GM11168 (cell line): Measurements from ENCODE around the gene TIGAR.

Source experiments
- in situ Hi-C: fragments of 300-500 bp; cut with MboI; formaldehyde crosslinking; loops from one replicate; pipeline ENCODE4 v1.12.0; 2022; ENCODE audit warnings: low sequenced_read_pairs; ENCODE audit not compliant: unreplicated experiment

The TIGAR gene

GRCh38 chr12:4320853-4321701 lies at the start of gene TIGAR:
TIGAR (plus strand) TSS chr12:4321213; CDS start chr12:4321272, 59 bp downstream.
- in situ Hi-C loops: no loop called here

GRCh38 chr12:4271717-4272423 lies 49.1 kb upstream of the TIGAR start:
- in situ Hi-C loops: no loop called here

DNA sequence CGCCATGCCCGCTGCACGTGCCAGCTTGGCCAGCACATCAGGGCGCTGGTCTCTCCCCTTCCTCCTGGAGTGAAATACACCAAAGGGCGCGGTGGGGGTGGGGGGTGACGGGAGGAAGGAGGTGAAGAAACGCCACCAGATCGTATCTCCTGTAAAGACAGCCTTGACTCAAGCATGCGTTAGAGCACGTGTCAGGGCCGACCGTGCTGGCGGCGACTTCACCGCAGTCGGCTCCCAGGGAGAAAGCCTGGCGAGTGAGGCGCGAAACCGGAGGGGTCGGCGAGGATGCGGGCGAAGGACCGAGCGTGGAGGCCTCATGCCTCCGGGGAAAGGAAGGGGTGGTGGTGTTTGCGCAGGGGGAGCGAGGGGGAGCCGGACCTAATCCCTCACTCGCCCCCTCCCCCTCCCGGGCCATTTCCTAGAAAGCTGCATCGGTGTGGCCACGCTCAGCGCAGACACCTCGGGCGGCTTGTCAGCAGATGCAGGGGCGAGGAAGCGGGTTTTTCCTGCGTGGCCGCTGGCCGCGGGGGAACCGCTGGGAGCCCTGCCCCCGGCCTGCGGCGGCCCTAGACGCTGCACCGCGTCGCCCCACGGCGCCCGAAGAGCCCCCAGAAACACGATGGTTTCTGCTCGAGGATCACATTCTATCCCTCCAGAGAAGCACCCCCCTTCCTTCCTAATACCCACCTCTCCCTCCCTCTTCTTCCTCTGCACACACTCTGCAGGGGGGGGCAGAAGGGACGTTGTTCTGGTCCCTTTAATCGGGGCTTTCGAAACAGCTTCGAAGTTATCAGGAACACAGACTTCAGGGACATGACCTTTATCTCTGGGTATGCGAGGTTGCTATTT lies 48.4 kb upstream of the TIGAR start:
- in situ Hi-C loops: no loop called here

DNA sequence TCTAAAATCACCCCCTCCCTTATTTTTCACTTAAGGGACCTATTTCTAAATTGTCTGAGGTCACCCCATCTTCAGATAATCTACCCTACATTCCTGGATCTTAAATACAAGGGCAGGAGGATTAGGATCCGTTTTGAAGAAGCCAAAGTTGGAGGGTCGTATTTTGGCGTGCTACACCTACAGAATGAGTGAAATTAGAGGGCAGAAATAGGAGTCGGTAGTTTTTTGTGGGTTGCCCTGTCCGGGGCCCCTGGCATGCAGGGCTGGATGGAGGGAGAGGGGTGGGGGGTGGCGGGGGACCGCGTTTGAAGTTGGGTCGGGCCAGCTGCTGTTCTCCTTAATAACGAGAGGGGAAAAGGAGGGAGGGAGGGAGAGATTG lies 47.8 kb upstream of the TIGAR start:
- in situ Hi-C loops: no loop called here

DNA sequence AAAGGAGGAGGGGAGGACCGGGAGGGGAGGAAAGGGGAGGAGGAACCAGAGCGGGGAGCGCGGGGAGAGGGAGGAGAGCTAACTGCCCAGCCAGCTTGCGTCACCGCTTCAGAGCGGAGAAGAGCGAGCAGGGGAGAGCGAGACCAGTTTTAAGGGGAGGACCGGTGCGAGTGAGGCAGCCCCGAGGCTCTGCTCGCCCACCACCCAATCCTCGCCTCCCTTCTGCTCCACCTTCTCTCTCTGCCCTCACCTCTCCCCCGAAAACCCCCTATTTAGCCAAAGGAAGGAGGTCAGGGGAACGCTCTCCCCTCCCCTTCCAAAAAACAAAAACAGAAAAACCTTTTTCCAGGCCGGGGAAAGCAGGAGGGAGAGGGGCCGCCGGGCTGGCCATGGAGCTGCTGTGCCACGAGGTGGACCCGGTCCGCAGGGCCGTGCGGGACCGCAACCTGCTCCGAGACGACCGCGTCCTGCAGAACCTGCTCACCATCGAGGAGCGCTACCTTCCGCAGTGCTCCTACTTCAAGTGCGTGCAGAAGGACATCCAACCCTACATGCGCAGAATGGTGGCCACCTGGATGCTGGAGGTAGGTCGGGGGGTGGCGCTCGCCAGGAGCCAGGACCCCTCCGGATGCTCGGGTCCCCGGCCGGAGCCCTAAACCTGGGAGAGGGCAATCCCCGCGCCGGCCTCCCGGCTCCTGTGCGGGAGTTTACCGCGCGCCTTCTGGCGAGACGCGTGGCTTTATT lies 47.2 kb upstream of the TIGAR start, which contains the start of gene CCND2:
Gene CCND2, plus strand, starts transcription at position 111 of the 744 bp plus-strand sequence. Its CDS starts 279 bp downstream, at position 390.
- in situ Hi-C loops: no loop called here

DNA sequence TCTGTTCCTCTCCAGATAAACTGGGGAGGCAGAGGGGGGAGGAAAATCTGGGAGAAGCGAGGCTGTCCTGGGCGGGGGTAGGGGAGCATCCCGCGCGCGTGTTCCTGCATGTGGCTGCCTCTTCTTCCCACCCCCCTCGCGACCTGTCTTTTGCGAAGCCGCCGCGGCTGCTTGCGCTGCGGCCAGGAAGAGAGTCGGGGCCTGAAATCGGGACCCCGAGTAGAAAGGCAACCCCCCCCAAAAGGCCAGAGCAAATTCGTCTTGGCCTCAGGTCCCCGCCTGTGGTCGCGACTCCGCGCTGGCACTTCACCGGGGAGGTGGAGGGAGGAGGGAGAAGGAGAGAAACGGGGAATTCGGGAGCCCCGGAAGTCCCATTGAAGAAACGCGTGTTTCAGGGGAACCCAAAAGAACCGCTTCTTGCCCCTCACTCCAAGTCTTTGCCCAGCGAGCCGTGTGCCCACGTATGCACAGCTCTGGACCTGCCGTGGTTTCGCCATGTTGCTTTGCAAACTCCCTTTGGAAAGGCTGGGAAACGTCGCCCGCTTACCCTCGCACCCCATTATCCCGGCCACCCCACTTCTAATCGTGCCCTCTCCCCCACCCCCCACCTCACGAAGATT lies 46.5 kb upstream of the TIGAR start:
- in situ Hi-C loops: loop anchor here (5.0 kb wide), 2 partner anchors 167 to 282 kb away; no protein-coding TSS in a partner anchor

DNA sequence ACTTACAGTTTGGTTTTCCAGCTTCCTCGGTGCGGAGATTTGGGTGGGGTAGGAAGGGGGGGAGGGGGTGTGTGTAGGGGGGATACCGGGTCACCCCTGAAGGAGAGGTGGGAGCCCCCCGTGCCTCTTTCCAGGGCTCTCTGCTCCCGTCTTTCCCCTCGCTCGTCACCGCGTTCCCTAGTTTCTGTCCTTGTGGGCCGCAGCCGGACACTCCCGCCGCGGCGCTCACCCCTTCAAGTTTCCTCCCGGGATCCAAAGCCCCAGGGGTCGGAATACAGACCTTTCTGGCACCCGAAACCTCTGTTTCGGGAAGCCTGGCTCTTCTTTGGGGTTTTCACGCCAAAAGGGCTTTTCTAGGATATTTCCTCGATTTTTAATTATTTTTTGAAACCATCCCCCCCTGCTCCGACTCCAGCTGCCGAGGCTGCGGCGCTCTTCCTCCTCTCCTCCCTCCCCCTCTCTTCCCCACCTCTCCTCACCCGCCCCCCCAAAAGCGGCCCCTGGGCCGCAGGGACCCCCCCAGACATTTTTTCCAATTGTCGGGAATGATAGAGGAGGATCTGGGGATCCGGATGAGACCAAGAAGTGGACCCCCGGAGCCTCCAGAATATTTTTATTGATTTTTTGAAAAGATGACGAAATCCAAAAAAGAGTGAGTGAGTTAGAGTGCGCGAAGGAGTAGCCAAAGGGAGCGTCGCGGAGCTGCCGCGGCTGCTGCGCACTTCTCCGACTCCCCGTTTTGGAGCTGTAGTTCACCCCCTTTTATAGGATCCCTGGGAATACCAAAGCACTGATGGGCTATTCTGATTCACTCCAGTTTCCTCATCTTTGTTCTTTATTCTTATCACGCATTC lies 45.8 kb upstream of the TIGAR start:
- in situ Hi-C loops: loop anchor here (5.0 kb wide), 2 partner anchors 168 to 283 kb away; no protein-coding TSS in a partner anchor

GRCh38 chr12:4275870-4276301 lies 45.1 kb upstream of the TIGAR start:
- in situ Hi-C loops: loop anchor here (5.0 kb wide), 2 partner anchors 169 to 284 kb away; no protein-coding TSS in a partner anchor

GRCh38 chr12:4276524-4277204 lies 44.3 kb upstream of the TIGAR start:
- in situ Hi-C loops: loop anchor here (5.0 kb wide), 2 partner anchors 169 to 284 kb away; no protein-coding TSS in a partner anchor

DNA sequence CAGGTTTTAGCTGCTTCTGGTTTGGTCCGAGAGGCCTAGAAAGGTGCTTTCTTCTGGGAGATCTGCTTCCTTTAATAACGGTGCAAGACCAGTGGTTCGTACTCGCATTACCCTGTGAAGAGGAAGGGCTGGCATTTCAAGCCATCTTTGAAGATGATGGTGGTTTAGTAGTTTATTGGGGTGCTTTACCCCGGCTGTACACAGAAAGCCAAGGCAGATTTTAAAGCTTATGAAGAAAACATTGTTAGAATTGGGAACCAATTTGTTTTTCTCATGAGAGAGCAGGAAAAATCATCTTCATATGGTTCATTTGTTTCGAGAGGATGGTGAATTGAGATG lies 43.8 kb upstream of the TIGAR start:
- in situ Hi-C loops: loop anchor here (5.0 kb wide), 2 partner anchors 170 to 285 kb away; no protein-coding TSS in a partner anchor

DNA sequence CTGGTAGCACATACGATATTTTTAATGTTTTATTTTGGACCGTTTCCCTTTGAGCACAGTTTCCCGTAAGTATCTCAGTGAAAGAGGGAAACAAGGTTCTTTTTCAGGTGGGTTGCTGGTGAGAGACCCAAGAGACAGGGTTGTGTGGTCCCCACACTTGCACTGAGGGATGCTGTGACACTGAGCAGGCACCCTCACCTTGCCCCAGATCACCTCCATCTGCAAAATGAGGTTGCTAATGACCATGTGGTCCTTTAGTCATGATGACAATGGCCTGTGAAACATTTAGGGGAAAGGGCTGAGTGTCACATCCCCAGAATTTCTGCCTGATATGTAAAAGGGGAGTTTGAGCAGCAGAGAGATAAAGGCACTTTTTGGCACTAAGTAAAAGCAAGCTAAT lies 43.2 kb upstream of the TIGAR start:
- in situ Hi-C loops: loop anchor here (5.0 kb wide), 2 partner anchors 171 to 286 kb away; no protein-coding TSS in a partner anchor

GRCh38 chr12:4278329-4279197 lies 42.5 kb upstream of the TIGAR start:
- in situ Hi-C loops: loop anchor here (5.0 kb wide), 2 partner anchors 171 to 286 kb away; no protein-coding TSS in a partner anchor

- in situ Hi-C loops: loop anchor here (5.0 kb wide), 2 partner anchors 172 to 287 kb away; no protein-coding TSS in a partner anchor
Observed at GRCh38 chr12:4279198-4279690, 41.8 kb upstream of the TIGAR start.

DNA sequence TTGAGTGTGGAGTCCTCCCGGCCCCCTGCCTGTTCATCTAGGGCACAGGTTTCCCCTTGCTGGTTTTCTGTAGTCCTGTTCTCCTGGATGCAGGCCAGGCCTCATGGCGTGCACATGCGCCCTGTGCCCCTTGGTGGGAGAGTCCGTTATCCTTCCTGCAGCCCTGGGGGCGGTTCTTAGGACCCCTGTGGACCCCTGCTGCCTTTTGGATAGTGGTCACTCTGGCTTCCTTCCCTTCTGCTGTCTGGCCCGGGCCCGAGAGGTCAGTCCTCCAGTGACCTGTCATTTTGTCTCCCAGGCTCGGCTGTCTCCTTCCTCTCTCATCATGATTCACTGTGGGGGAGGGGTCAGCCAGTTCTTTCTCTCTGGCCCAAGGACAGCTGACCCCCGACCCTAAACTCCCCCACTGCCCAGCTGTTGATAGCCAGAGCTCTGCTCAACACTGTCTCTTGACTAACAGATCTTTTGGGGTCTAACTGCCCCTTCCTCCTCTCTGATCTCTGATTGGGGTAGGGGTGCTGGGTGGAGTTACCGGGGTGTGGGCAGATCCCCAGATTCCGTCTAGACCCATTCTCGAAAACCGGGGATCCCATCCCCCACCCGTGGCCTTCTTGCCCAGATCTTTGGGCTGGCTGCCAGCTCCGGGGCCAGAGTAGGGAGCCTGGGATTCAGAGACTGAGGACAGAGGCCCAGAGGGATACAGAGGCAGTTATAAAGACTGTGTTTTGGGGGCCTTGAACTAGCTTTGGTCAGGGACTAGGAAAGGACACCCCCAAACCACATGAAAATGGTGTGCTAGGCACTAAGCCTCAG lies 40.5 kb upstream of the TIGAR start:
- in situ Hi-C loops: no loop called here

GRCh38 chr12:4281173-4281654 lies 39.8 kb upstream of the TIGAR start:
- in situ Hi-C loops: no loop called here
